ENCODE results near the gene IGFL1.
"Not testable (repeated sequence)": the region's sequence is repeated elsewhere in the genome, so short reads cannot be mapped to it uniquely, and the experiment has no call there.

Gene IGFL1

DNA sequence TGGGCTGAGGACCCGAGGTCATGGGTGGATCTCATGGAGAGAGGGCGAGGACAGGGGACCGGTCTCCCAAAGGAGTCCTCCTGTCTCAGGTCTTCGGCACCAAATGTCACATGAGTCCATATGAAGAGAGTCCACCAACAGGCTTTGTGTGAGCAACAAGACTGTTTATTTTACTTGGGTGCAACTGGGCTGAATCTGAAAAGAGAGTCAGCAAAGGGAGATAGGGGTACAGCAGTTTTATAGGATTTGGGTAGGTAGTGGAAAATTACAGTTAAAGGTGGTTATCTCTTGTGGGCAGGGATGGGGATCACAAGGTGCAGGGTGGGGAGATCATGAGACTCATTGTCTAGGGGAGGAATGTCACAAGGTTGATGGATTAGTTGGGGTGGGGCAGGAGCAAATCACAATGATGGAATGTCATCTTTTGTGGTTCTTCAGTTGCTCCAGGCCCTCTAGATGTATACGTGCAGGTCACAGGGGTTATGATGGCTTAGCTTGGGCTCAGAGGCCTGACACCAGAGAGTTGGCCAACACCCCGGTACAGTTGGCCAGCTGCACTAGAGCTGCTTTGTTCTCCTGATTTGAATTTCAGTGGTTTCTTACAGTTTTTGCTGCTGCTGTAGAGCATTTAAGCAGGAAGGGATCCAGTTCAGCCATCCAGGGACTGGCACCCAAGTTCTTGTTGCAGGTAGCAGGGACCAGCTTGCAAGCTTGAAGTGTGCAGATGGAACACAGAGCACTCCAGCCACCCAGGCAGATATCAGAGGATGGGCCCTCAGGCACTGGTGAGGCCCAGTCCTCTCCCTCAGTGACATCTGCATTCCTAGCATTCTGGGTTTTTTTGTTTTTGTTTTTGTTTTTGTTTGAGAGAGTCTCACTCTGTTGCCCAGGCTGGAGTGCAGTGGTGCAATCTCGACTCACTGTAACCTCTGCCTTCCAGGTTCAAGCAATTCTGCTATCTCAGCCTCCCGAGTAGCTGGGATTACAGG is 26.4 kb upstream of the IGFL1 start:
- DNase-seq, result no peak

DNA sequence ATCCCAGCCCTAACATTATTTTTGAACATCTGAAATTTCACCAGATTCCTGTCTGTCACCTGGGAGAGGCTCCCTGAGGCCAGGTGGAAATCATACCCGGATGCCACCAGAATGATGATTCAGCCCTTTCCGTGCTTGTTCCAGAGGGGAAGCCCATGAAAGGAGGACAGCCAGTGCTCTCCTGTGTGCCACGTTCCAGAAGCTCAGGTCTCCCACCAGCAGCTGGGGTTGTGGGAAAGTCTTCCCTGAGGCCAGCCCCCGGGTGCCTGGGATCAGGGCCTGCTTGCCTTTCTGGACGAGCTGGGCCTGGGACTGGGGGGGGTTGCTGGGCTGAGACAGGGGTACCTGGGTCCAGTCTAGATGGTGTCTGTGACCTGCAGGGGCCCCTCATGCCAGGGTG is 25.5 kb upstream of the IGFL1 start:
- DNase-seq, result no peak

DNA sequence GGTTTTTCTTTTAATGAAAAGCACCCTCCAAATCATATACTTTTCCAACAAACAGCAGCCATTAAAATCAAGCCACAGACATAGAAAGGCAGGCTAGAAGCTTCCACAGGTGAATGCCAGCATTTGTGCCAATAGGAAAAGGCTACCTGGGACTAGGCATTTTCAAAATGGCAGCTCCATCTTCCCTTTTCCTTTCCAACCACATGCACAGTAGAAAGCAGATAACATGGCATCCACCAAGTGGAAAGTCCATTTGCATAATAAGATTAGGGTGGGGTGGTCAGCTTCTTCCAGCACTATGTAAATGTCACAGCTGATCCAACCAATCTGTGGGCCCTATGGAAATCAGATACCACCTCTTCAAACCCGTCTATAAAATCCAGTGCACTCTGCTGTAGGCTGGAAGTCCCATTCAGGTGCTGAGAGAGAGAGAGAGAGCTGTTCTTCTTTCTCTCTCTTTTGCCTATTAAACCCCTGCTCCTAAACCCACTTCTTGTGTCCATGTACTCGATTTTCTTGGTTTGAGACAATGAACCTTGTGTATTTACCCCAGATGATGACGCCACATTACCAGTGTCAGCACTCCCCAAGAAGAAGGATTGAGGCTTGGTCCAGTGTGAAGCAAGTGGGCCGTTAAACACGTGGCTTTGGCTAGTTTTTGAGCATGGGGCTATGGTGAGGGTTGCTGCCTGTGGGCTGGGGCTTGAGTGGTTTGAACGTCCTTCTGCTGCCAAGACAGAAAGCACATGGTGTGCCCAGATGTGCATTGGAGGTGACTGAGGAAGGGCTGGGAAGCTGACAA is 24.2 kb upstream of the IGFL1 start:
- DNase-seq, result no peak

DNA sequence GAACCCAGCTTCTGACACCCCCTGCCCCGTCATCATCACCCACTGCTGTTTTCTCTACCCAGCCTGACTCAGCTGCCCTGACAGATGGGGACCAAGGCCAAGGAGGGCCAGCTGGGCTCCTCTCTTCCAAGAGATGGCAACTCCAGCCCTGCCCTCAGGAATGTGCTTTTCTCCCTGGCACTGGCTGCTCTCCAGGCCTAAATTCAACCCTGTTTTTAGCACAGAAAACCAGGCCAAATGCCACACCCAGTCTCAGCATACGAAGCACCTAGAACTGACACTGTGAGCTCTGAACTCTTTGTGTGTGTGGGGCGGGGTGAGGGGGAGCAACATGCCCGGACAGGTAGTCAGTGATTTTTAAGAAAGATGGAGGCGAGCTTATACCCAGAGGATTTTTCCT is 23.4 kb upstream of the IGFL1 start:
- no peak for DNase-seq

DNA sequence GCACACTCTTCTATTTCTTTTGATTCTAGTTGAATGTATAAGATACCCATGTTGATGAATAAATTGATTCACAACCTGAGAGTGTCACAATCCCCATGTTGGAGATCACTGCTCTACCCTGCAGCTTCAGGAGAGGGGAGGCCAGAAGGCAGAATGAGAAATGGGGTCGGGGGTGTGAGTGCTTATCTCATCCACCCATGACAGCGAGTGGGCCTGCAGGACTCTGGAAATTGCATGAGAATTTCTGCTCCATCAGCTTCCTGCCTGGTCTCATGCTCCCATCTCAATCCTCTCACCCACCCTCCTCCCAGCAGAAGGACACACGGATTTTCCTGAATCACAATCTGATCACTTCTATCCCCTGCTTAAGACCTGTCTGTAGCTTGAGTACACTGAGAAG is 22.9 kb upstream of the IGFL1 start:
- no peak for DNase-seq

DNA sequence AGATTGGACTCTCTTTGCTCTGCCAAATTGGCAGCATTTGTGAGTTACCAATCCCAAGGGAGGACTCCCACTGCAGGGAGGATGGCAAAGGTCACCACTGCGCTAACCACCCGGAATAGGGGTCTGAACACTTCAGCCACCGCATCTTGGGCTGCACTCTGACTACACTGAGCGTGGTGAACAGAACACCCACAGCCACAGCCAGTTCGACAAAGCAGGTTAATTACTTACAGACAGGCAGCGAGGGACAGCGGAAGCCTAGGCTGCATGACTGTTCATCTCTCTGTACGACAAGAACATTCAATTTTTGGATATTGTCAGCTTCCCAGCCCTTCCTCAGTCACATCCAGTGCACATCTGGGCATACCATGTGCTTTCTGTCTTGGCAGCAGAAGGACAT is 21.7 kb upstream of the IGFL1 start:
- DNase-seq, result not testable (repeated sequence)

DNA sequence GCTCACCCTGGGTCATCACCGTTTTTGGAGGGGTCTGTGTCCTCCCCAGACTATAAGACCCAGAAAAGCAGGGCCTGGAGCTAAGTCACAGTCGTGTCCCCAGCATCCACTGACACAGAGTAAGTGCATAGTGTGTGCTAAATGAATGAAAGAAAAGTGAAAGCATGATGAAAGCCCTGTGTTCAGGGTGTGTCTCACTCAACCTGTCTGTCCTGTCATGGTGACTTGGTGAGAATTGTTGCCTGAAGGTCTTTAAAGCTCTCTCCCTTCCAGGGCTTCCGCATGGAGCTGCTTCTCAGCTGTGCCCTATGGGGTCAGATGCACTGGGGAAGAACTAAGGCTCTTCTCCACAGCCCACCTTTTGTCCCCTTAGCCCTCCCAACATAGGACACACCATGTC is 20.5 kb upstream of the IGFL1 start:
- no peak for DNase-seq

DNA sequence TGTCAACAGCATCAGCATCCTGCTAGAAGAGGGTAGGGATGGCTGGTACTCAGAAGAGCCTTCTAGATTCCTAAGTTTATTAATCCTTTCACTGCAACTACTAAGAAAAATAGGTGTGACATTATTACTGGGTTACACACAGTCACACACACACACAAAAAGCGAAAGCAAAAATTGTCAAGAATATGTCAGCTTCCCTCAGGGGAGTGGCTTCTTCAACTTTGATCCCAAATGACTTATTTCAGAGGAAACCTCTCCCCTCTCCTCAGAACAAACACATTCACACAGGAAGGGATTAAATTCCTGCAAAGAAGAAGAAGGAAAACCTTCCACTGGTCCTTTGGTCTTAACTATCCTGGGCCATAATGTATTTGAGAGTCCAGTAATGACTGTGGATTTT is 20.1 kb upstream of the IGFL1 start:
- DNase-seq, result no peak

DNA sequence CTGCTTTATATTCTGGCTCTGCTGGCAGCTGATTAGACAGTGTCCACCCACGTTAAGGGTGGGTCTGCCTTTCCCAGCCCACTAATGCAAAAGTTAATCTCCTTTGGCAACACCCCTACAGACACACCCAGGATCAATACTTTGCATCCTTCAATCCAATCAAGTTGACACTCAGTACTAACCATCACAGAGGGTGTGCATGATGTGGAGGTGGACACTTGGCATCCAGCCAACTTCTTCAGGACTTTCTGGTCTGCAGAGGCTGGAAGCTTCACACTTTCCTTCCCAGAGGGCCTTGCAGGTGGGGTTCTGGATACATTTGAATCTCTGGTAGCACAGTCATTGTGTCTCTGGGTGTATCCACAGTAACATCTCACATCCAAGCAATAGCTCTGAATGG is 18.9 kb upstream of the IGFL1 start:
- DNase-seq, result no peak

DNA sequence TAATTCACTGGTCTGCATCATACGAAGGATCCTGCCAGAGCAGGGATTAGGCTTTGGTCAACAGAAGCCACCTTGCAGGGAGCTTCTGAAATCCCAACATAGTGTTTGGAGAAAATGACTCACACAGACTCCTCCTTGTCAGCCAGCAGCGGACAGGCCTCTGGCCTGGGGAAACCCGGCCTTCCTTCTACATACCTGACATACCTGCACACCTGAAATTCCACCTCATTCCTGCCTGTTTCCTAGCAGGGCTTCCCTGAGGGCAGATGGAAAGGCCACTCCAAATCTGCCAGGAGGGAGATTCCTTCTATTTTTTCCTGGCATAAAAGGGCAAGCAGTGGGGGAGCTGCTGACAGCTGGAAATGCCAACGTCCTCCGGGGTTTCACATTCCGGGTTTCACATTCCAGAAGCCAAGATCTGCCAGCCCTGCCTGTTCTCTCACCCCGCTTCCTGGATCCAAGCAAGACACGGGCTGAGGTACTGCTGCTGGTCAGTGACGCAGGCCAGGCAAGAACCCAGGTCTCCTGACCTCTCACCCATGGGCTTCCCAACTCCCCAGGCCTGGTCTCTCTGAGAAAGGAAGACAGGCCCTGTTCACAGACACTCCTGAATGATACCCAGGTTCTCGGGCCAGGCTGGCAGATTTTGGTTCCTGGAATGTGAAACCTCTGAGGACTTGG is 18.2 kb upstream of the IGFL1 start:
- no peak for DNase-seq

DNA sequence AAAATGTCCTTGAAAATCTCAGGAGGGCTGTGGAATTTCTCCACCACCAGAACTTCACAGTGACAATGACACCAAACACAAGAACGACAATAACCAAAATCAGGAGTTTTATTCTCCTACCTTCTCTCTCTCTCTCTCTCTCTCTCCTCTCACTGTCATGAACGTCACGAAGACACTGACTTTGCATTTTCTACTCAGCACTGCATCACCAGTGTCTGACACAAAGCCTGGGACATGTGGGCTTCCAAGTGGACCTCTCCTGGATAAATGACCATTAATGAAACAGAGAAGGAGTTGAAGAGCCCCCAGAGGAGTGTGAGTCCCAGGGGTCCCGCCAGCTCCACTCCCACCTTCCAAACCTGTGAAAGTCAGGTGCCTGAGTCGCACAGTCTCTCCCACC is 16.9 kb upstream of the IGFL1 start:
- DNase-seq, result not testable (repeated sequence)

DNA sequence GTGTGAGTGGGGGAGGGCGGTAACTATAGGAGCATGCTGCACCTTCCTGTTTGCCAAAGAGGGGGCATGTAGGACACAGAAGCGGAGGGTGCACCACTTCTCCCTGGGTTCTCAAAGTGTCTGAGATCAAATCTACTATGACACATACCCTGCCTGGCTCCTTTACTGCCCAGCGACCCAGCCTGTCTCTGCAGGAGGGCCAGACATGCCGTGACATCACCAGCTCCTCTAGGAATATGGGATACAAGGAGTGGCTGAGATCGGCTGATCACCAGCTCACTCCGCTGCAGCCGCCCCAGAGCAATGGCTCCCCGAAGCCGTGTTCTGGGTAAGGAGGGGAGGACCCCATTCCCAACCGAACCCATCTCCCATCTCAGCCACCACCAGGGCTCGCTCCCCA is 16.4 kb upstream of the IGFL1 start:
- no peak for DNase-seq

DNA sequence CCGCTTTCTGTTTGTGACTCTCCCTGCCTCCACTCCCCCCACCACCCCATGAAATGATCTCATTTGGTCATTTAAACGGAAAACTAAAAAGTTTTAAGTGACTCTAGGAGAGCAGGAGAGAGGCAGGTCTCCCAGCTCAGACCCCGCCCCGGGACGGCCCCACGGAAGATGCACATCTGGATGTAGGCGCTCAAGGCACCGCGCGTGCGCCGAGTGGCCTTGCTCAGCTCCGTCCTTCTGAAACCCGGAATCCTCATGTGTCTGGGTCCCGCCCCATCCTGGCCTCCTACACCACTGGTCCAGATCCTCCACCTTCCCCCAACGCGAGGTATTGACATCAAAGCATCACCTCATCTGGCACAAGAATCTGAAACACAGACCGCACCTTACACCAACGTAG is 15.7 kb upstream of the IGFL1 start:
- DNase-seq, result no peak

DNA sequence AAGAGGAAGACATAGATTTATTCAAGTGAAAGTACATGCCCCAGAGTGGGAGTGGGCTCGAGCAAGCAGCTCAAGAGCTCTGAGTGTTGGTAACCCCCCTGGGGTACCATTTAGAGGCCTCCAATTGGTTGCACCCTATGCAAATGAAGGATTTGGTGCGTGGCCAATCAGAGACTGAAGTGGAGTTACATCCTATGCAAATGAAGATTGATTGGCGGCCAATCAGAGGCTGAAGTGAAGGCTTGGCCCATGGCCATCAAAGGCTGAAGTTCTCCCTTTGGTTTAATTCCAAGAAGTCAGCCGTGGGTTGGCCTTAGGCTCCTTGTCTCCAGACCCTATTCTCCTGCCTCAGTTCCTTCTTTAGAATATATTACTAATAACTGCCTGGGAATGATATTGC is 12.9 kb upstream of the IGFL1 start:
- DNase-seq, result no peak

DNA sequence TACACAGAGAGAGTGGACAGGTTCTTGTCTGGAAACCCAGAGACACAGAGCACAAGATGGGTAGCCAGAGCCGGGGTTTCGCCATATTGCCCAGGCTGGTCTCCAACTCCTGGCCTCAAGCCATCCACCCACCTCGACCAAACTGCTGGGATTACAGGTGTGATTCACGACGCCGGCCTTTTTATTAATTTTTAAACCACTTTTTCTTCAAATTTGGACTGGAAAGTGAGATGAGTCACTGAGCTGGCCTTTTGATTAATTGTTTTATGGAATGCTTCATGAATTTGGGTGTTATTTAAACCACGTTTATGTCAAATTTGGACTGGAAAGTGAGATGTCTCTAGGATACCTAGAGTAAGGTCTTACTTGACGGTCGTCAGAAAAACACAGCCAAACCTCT is 12.1 kb upstream of the IGFL1 start:
- DNase-seq, result no peak

DNA sequence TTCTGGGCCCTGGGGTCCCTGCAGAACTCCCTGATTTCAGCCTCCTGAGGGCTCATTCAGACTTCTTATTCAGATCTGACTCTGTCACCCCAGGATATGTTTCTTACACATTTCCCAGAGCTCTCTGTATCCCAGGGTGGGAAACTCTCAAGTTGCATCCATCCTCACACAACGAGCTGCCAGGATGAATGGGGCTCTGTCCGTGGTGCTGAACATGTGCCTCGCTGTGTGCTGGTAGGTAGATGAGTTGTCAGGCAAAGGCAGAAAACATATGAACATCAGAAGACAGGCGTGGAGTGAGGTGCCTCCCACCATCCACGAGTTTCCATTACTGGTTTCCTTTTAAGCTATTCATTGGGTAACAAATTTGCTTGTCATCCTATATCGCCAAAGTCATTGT is 11.4 kb upstream of the IGFL1 start:
- DNase-seq, result no peak

DNA sequence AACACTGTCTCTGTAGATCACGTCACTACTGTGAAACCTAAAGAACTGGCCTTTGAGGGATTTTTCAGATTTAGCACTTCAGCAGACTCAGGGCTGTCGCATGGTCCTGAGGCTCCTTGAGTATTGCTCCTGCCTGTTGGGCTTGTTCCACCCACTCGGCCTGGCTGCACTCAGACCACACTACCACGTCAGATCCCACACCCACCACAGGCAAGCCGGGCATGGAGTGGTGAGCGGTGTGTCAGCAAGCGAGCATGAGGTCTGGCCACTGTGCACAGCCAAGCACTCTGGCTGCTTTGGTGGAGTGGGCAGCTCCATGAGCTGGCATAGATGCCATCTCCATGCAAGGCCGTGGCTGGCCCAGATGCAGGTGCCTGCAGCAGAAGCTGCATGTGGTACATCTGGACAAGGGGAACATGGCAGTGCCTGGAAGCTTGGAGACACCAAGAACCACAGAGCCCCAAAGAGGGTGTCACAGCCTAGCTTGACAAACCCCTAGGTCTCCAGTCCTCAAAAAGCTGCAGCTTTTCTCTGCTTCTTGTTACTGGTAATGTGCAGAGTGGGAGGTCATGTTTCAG is 9.4 kb upstream of the IGFL1 start:
- DNase-seq, result no peak

DNA sequence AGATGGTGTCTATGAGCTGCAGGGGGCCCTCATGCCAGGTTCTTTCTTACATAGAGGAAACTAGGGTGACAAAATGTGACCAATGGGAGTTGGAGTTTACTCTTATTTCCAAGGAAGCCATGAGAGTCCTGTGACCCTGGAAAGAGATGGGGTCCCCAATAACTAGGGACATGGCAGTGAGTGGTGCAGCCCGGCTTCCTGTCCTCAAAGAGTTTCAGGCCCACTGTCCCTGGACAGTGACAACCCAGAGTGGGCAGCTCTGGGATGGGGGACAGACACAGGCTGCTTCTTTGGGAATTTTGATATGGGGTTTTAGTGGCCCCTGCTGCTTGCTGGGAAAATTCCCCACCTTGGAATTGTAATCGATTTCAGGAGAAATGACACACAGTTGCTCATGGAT is 8.4 kb upstream of the IGFL1 start:
- no peak for DNase-seq

DNA sequence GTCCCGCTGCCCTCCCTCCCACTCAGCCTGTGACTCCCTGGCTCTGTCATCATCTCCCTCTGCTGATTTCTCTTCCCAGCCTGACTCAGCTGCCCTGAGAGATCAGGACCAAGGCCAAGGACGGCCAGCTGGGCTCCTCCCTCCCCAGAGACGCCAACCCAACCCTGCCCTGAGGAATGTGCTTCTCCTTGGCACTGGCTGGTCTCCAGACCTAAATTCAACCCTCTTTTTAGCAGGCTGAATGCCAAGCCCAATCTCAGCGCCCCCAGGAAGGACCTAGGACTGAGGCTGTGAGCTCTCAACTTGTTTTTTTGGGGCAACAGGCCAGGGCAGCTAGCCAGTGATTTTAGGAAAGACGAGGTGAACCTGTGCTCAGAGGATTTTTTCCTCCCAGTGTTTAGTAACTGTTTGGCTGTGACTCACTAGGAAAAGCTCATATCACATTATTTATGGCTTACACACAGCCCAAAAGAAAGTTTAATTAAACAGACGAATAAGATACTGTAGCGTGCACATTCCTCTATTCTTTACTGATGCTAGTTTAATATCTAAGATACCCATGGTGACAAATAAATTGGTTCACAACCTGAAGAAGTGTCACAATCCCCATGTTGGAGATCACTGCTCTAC is 7.4 kb upstream of the IGFL1 start:
- DNase-seq, result no peak

DNA sequence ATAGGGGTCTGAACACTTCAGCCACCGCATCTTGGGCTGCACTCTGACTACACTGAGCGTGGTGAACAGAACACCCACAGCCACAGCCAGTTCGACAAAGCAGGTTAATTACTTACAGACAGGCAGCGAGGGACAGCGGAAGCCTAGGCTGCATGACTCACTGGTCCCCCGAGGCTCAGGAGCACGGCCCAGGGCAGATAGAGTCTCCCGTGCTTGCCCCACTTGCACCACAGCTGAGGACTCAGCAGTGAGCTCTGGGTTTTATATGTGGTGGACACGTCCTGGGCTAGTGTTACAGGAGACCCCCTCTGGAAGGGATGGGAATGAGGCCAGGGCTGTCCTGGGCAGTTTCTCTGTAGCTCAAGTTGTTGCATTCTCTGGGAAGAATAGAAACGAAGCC is 5.8 kb upstream of the IGFL1 start:
- not testable (repeated sequence) for DNase-seq

DNA sequence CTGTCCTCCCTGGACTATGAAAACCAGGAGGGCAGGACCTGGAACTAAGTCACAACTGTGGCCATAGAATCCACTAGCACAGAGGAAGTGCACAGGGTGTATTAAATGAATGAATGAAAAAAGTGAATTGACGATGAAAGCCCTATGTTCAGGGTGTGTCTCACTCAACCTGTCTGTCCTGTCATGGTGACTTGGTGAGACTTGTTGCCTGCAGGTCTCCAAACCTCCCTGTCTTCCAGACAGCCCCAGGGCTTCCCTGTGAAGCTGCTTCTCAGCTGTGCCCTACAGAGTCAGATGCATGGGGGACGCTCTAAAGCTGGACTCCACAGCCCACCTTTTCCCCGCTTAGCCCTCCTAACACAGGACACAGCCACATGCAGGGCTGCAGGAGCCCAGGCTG is 4.8 kb upstream of the IGFL1 start:
- DNase-seq, result no peak

DNA sequence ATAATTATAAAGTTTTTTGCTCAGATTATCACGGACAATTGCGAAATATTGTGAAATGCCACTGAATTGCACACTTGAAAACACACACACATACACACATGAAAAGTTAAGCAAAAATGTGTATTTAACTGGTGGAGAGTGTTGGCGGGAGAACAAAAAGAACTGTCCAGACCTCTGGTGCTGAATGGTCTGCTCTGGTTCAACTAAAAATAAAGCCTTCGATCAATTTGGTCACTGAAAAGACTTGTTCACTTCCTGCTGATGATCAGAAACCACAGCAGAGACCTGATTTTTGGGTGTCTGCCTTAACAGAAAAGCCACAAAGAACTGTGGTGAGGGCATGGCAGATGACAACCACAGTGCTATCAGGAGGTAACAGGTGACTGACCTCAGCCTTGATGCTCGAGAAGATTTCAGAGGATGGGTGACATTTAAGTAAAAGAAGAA is 4.0 kb upstream of the IGFL1 start:
- DNase-seq, result no peak

All from COR-L47 (cell line).